ENCODE results near the gene CCNJL.

Gene CCNJL

DNA sequence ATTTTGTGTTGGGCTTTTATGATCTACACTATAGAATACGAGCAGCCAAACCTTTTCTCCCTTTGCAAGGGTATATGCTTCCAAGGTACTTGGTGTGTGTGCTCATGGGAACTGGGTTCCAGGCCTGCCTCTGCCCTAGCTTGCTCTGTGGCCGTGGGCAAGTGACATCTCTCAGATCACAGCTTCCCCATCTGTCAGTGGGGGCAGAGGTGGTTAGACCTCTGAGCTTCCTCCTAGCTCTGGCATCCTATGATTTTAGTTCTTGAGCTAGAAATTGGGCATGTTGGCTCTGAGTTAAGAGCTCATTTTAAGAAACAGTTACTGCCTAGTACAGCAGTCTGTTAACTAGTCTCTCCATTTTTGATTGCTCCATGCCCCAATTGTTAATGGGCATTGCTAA is 12.5 kb upstream of the CCNJL start:
- TF ChIP-seq, protein P1, sequence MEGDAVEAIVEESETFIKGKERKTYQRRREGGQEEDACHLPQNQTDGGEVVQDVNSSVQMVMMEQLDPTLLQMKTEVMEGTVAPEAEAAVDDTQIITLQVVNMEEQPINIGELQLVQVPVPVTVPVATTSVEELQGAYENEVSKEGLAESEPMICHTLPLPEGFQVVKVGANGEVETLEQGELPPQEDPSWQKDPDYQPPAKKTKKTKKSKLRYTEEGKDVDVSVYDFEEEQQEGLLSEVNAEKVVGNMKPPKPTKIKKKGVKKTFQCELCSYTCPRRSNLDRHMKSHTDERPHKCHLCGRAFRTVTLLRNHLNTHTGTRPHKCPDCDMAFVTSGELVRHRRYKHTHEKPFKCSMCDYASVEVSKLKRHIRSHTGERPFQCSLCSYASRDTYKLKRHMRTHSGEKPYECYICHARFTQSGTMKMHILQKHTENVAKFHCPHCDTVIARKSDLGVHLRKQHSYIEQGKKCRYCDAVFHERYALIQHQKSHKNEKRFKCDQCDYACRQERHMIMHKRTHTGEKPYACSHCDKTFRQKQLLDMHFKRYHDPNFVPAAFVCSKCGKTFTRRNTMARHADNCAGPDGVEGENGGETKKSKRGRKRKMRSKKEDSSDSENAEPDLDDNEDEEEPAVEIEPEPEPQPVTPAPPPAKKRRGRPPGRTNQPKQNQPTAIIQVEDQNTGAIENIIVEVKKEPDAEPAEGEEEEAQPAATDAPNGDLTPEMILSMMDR (IDR thresholded peaks at IDR 0.05; ENCODE audit: borderline replicate concordance, control extremely low read depth, extremely low read depth, insufficient read depth, missing control alignments): no peak
- DNase-seq (ENCODE audit: low spot score): no peak

DNA sequence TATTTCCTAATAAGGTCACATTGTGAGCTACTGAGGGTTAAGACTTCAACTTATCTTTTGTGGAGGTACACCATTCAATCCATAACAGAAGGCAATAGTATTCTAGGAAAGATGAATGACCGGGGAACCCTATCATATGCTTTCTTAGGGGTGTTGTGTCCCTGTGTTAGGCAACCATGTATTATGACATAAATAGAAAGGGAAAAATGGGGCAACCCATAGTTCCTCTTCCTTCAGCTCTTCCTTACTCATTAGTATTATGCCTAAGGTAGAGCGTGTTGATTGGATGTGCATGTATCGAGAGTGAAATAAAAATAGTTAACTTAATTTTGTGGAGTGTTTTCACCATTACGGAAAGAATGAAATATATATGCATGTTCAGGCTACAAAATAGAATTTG is 6.0 kb upstream of the CCNJL start:
- TF ChIP-seq, protein P1 (IDR thresholded peaks at IDR 0.05; ENCODE audit: borderline replicate concordance, control extremely low read depth, extremely low read depth, insufficient read depth, missing control alignments): no peak
- no peak for DNase-seq (ENCODE audit: low spot score)
- in situ Hi-C loops (cut with MboI; ENCODE audit: low sequenced_read_pairs, unreplicated experiment): no loop called here

More for the DNA sequence above, 12.5 kb upstream of the CCNJL start:
- in situ Hi-C loops (cut with MboI; ENCODE audit: low sequenced_read_pairs, unreplicated experiment): no loop called here

DNA sequence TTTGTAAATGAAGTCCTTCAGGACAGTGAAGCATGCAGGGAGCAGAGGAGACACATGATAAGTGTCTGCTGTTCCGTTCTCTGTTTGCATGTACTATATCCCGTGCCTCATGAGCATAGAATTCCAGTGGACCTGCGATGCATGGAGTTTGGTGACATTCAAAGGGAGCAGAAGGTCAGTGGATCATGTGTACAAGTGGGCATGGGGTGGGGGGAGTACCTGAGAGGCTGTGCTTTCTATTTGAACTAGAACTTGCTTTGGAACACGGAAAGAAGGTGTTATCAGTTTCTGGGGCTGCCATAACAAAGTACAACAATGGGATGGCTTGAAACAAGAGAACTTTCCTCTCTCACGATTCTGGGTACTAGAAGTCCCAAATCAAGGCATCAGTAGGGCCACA is 5.1 kb upstream of the CCNJL start:
- DNase-seq (ENCODE audit: low spot score): no peak
- TF ChIP-seq, protein P1 (IDR thresholded peaks at IDR 0.05; ENCODE audit: borderline replicate concordance, control extremely low read depth, extremely low read depth, insufficient read depth, missing control alignments): no peak
- in situ Hi-C loops (cut with MboI; ENCODE audit: low sequenced_read_pairs, unreplicated experiment): no loop called here

DNA sequence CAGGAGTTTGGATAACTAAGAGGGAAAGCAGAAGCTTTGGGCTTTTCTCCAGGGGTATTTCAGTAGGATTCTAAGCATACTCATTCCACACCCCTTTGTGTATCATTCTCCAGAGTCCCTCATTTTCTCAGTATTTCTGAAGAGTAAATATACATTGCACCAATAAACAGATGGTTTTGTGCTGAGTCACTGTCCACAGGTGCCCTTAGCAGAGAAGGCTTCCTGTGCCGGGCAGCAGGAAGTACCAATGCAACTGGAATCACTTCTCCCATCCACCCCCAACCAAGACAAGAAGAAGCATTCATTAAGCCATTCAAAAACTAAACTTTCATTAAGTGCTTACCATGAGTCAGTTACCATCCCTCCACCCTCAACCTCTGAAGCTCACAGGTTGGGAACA is 3.6 kb upstream of the CCNJL start:
- in situ Hi-C loops (cut with MboI; ENCODE audit: low sequenced_read_pairs, unreplicated experiment): no loop called here
- TF ChIP-seq, protein P1 (IDR thresholded peaks at IDR 0.05; ENCODE audit: borderline replicate concordance, control extremely low read depth, extremely low read depth, insufficient read depth, missing control alignments): no peak
- no peak for DNase-seq (ENCODE audit: low spot score)

DNA sequence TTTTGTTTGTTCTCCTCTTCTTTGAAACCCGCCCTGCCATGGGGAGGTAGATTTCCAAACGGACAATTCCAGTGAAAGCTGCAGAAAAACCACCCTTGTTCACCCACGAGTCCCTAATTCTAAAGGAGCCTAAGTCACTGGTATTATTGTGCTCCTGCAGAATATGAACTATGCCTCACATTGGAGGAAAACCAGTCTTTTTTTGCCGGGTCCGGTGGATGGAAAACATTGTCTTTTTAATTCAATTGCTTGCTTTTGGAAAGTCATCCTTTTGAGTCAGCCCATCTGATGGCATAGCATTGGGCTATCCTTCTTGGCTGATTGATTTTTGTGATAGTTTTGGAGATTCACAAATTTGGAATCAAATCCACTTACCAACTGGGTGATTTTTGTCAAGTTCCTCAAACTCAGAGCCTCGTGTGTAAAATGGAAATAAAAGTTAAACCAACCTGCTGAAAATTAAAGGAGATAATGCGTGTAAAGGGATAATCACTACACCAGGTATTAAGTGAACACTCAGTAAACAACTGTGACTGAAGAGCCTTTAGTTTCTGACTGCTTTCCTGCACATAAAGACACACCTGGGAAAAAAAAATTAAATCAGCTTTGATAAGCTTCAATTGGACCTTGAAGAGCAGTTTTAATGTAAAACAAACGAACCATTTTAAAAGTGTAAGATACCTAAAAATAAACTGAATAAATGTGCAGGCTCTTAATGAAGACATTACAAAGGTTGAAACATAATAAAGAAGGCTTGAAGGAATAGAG is 780 bp upstream of the CCNJL start:
- in situ Hi-C loops (cut with MboI; ENCODE audit: low sequenced_read_pairs, unreplicated experiment): no loop called here
- TF ChIP-seq, protein P1 (IDR thresholded peaks at IDR 0.05; ENCODE audit: borderline replicate concordance, control extremely low read depth, extremely low read depth, insufficient read depth, missing control alignments): no peak
- DNase-seq (ENCODE audit: low spot score): no peak

DNA sequence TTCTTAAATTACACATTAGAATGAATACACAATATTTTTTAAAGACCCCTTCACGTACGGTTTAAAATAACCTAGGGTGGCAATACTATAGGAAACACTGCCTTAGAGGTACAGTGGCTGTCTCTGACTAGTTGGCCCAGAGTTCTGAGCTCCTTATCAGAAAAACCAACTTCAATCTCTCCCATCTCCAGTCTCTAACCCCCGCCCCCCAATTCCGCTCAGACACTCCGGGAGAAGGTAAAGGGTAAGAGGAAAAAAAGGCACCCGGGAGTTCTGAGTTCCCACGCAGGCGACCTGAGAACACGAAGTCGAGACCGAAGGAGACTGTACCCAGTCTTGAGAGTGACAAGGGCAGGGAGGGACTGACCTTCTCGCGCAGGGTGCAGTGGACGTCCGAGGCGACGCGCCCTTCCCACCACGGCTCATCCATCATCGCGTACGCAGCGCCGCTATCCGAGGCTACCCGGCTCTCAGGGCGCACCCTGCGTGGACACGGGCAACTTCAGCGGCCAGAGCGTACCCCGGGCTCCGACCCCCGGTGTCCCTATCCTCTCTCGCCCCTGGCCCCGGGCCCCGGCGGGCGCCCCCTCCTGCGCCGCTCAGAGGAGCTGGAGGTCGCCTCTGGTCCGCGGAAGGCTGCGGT is 752 bp downstream of the CCNJL start:
- in situ Hi-C loops (cut with MboI; ENCODE audit: low sequenced_read_pairs, unreplicated experiment): no loop called here
- TF ChIP-seq, protein P1 (IDR thresholded peaks at IDR 0.05; ENCODE audit: borderline replicate concordance, control extremely low read depth, extremely low read depth, insufficient read depth, missing control alignments): no peak

More for the DNA sequence above, 752 bp downstream of the CCNJL start:
- DNase-seq (ENCODE audit: low spot score): no peak

All from GM13976 (cell line).